ENCODE data around the gene ADH1C. TPM values are rescaled to one million over a fixed set of nuclear protein-coding genes. Genes with fewer than 3 reads are reported as not detected.

The ADH1C gene
- total and polyA plus RNA-seq, 9 of the 15 experiments (the other 6 are each of a cell fraction or from before 2014, with no cell fraction given): 0.40 TPM; not detected in 8

DNA sequence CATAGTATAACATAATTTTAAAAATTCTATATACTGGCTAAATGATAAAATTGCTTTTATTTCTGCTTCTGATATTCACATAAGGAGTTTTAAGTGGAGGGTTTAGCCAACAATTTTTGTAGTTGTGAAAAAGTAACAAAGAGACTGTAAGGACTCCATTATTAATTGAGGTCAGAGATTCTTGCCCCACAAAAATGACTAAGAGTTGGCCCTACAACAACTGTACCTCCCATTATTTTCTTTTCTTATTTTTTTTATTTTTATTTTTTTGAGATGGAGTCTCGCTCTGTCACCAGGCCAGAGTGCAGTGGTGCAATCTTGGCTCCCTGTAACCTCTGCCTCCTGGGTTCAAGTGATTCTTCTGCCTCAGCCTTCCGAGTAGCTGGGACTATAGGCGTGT, 21.9 kb downstream of the ADH1C start:
- no peaks in the 10 kb centered on the region for H3K9me1 ChIP-seq (ENCODE audit: control insufficient read depth, insufficient read depth, low read length)
- H3K36me3 ChIP-seq (ENCODE audit: control insufficient read depth, insufficient read depth, low read length): no peaks in the 10 kb centered on the region
- TF ChIP-seq, protein P1, sequence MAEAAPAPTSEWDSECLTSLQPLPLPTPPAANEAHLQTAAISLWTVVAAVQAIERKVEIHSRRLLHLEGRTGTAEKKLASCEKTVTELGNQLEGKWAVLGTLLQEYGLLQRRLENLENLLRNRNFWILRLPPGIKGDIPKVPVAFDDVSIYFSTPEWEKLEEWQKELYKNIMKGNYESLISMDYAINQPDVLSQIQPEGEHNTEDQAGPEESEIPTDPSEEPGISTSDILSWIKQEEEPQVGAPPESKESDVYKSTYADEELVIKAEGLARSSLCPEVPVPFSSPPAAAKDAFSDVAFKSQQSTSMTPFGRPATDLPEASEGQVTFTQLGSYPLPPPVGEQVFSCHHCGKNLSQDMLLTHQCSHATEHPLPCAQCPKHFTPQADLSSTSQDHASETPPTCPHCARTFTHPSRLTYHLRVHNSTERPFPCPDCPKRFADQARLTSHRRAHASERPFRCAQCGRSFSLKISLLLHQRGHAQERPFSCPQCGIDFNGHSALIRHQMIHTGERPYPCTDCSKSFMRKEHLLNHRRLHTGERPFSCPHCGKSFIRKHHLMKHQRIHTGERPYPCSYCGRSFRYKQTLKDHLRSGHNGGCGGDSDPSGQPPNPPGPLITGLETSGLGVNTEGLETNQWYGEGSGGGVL (CRISPR knock-in tag; IDR thresholded peaks at IDR 0.05): no peak
- TF ChIP-seq NFE2L1 (tag; IDR thresholded peaks at IDR 0.05; ENCODE audit: borderline replicate concordance, low read depth): no peak
- no peak for TF ChIP-seq MTA3 (IDR thresholded peaks at IDR 0.05; ENCODE audit: borderline replicate concordance)
- TF ChIP-seq YBX1 (IDR thresholded peaks at IDR 0.05): no peak
- BruUV-seq (replicated peaks): no TSS peak
- H3K27me3 ChIP-seq (ENCODE audit: control insufficient read depth in 2 of 2, insufficient read depth in 2 of 2, low read length in 2 of 2): no peaks in the 10 kb centered on the region
- ChIA-PET POLR2A (no interaction called here), CTCF (ENCODE audit: low intra/inter-chr PET ratio) (no interaction called here)
- FAIRE-seq: no peak
- no peak for ATAC-seq
- no peaks in the 10 kb centered on the region for H3K79me2 ChIP-seq (ENCODE audit: control insufficient read depth, insufficient read depth, low read length)
- in situ Hi-C loops (cut with MboI): no loop called here
- H4K20me1 ChIP-seq (replicated peaks; ENCODE audit: control insufficient read depth, insufficient read depth, low read length): no peaks in the 10 kb centered on the region
- DNase-seq (ENCODE audit: extremely low read depth in 1 of 4, low spot score in 3 of 4): no peak
- H3K4me1 ChIP-seq (replicated peaks in 1 of 2; ENCODE audit: control insufficient read depth in 2 of 2, insufficient read depth in 2 of 2, low read length in 2 of 2): no peaks in the 10 kb centered on the region
- WGBS (ENCODE audit: insufficient coverage, low coverage, missing lambda C conversion rate): 4% methylated on average over 3 of the region's 3 CpGs
- no peaks in the 10 kb centered on the region for H3K9me3 ChIP-seq (replicated peaks; ENCODE audit: control insufficient read depth, insufficient read depth, low read depth, low read length)
- intact Hi-C loops (cut with micrococcal nuclease): no loop called here
- H2AFZ ChIP-seq (ENCODE audit: low read depth, low read length): no peak overlapping the region
- no peak overlapping the region for H3K4me2 ChIP-seq (ENCODE audit: insufficient read depth, low read length)
- H3K27ac ChIP-seq (ENCODE audit: extremely low read depth, low read depth, low read length): no peak overlapping the region
- H3K4me3 ChIP-seq: no peak overlapping the region
- H3K9ac ChIP-seq (ENCODE audit: insufficient read depth in 1 of 2, low read depth in 2 of 2, low read length in 2 of 2): no peak overlapping the region

DNA sequence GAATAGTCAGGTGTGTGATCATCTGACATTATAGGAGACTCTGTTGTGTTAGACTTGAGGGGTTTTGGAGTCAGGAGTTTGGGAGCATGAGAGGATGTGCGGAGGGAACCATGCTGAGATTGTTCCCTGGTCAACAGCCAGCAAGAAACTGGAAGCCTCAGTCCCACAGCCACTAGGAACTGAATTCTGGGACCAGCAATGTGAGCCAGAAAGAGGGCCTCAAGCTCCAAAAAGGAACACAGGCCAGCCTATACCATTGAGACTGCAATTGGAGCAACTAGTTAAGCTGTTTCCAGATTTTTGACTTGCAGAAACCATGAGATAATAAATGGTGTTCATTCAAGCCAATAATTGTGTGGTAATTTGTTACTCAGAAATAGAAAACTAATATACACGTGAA, 22.7 kb downstream of the ADH1C start:
- no peak overlapping the region for H3K4me2 ChIP-seq (ENCODE audit: insufficient read depth, low read length)
- ATAC-seq: no peak
- no peaks in the 10 kb centered on the region for H3K9me3 ChIP-seq (replicated peaks; ENCODE audit: control insufficient read depth, insufficient read depth, low read depth, low read length)
- H4K20me1 ChIP-seq (replicated peaks; ENCODE audit: control insufficient read depth, insufficient read depth, low read length): no peaks in the 10 kb centered on the region
- no TSS peak for BruUV-seq (replicated peaks)
- no peaks in the 10 kb centered on the region for H3K36me3 ChIP-seq (ENCODE audit: control insufficient read depth, insufficient read depth, low read length)
- ChIA-PET POLR2A (no interaction called here), CTCF (ENCODE audit: low intra/inter-chr PET ratio) (no interaction called here)
- H2AFZ ChIP-seq (ENCODE audit: low read depth, low read length): no peak overlapping the region
- no peaks in the 10 kb centered on the region for H3K27me3 ChIP-seq (ENCODE audit: control insufficient read depth in 2 of 2, insufficient read depth in 2 of 2, low read length in 2 of 2)
- no peak for FAIRE-seq
- intact Hi-C loops (cut with micrococcal nuclease) (no loop called here), in situ Hi-C loops (cut with MboI) (no loop called here)
- H3K4me3 ChIP-seq: no peak overlapping the region
- 0% methylated on average over 2 of the region's 2 CpGs for WGBS (ENCODE audit: insufficient coverage, low coverage, missing lambda C conversion rate)
- H3K27ac ChIP-seq (ENCODE audit: extremely low read depth, low read depth, low read length): no peak overlapping the region
- no peaks in the 10 kb centered on the region for H3K9me1 ChIP-seq (ENCODE audit: control insufficient read depth, insufficient read depth, low read length)
- TF ChIP-seq ZNF121 (CRISPR knock-in tag; conservative IDR thresholded peaks at IDR 0.05) (no peak), RCOR1 (IDR thresholded peaks at IDR 0.05; ENCODE audit: borderline replicate concordance in 1 of 2, low read depth in 2 of 2, low read length in 2 of 2) (no peak), NFE2 (IDR thresholded peaks at IDR 0.05; ENCODE audit: low read depth) (no peak), MEIS2 (IDR thresholded peaks at IDR 0.05; ENCODE audit: partially characterized antibody) (no peak), ZNF217 (CRISPR knock-in tag; IDR thresholded peaks at IDR 0.05) (no peak), ZNF174 (CRISPR knock-in tag; IDR thresholded peaks at IDR 0.05) (no peak), ZNF134 (CRISPR knock-in tag; conservative IDR thresholded peaks at IDR 0.05) (no peak)
- no peak for DNase-seq (ENCODE audit: extremely low read depth in 1 of 4, low spot score in 3 of 4)
- no peaks in the 10 kb centered on the region for H3K79me2 ChIP-seq (ENCODE audit: control insufficient read depth, insufficient read depth, low read length)
- no peaks in the 10 kb centered on the region for H3K4me1 ChIP-seq (replicated peaks in 1 of 2; ENCODE audit: control insufficient read depth in 2 of 2, insufficient read depth in 2 of 2, low read length in 2 of 2)
- H3K9ac ChIP-seq (ENCODE audit: insufficient read depth in 1 of 2, low read depth in 2 of 2, low read length in 2 of 2): no peak overlapping the region
